Peyer's patch (tissue), 4 donors: ENCODE results near the gene RASGRP3. TPM values are rescaled to one million over a fixed set of nuclear protein-coding genes. Genes with fewer than 3 reads are reported as not detected.

Source experiments
- DNase-seq, 3 donors: peaks; one replicate each; pipeline ENCODE4 v3.0.0-alpha.2; 2017 to 2019
- H3K27ac ChIP-seq, 4 donors: fragments of 200-600 bp; sonication (generic); one replicate each; pipeline ENCODE4 v1.5.1; 2016 to 2019
- H3K27me3 ChIP-seq, 2 donors: fragments of 200-600 bp; sonication (generic); one replicate each; pipeline ENCODE4 v1.5.1; 2019
- H3K36me3 ChIP-seq, 3 donors: fragments of 200-600 bp; sonication (generic); one replicate each; pipeline ENCODE4 v1.5.1; 2016 to 2019
- H3K4me1 ChIP-seq, 4 donors: fragments of 200-600 bp; sonication (generic); one replicate each; pipeline ENCODE4 v1.5.1; 2016 to 2019
- H3K4me3 ChIP-seq, 4 donors: fragments of 200-600 bp; sonication (generic); 1 replicate in 3 of 4; 2 replicates in 1 of 4; pipeline ENCODE4 v1.5.1; 2016 to 2019; ENCODE audit warnings: mild to moderate bottlenecking in 1 of 4
- H3K9me3 ChIP-seq, 4 donors: fragments of 200-600 bp; sonication (generic); one replicate each; pipeline ENCODE4 v1.5.1; 2016 to 2019; ENCODE audit warnings: mild to moderate bottlenecking in 1 of 4
- CTCF ChIP-seq, 6 experiments: fragments of 450-650 bp in 4 of 6; fragments of 200-600 bp in 2 of 6; sonication (generic) in 1 of 6; IDR thresholded peaks; one replicate each; pipeline ENCODE4 v1.5.1; 2017 to 2019; ENCODE audit warnings: antibody characterized with exemption in 6 of 6, mild to moderate bottlenecking in 3 of 6, moderate library complexity in 1 of 6
- POLR2A ChIP-seq, 2 donors: fragments of 450-650 bp; IDR thresholded peaks; one replicate each; pipeline ENCODE4 v1.5.1; 2017; ENCODE audit warnings: antibody characterized with exemption in 2 of 2, mild to moderate bottlenecking in 2 of 2, moderate library complexity in 2 of 2
- total RNA-seq, 4 donors: library from RNA; depleted of rRNA; stranded (reverse); fragments of >200 nt; gene quantifications; one replicate each; pipeline ENCODE4 v1.1.0, GENCODE V29; 2016

The RASGRP3 gene
- total RNA-seq, 4 donors from 2014 or later, result 1.9 to 66.8 (median 12.3) TPM

DNA sequence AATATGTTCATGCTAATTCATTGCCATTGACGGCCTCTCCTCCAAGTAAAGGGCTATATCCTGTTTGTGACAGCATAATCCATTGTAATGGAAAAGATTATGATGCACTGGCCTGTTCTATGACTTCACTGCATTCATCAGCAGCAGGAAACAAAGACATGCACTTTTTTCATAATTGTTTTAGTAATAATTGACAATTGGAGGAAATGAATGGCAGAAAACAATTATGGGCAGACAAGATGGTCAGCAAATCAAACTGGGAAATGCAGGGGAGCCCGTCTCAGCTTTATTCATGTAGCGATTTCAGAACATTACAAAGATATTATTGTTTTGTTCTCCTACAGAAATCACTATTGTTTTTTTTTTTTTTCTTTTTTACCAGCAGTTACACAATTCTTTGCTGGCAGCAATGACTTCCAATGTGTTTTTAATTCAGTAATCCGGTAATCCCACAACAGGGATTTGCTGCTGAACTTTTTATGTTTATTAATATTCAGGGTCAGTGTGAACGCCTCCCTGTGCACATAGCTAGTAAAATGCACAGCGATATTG, 33.8 kb upstream of the RASGRP3 start:
- no peak for DNase-seq
- H3K27ac ChIP-seq, result no peak overlapping the region

DNA sequence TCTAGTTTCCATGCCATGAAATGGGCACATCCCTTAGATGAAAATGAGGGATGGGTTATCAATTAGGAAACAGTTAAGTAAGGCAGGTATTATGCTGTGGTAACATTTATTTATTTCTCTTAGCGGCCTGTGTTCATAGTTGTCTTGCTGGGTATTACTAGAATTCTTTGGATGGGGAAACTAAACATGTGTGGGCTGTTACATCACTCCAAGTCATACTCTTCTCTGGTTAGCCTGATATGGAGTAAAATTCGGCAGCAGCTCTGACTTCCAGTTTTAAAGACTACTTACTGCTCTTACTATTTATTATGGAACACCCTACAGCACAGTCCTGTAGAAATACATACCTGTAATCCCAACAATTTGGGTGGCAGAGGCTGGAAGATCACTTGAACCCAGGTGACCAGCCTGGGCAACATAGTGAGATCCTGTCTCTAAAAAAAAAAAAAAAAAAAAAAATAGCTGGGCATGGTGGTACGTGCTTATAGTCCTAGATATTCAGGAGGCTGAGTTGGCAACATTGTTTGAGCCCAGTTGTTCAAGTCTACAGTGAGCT, 33.1 kb upstream of the RASGRP3 start:
- TF ChIP-seq CTCF (IDR thresholded peaks at IDR 0.05) (no peak), POLR2A (IDR thresholded peaks at IDR 0.05) (no peak)
- H3K27me3 ChIP-seq, result no peaks in the 10 kb centered on the region
- no peaks in the 10 kb centered on the region for H3K36me3 ChIP-seq
- no peak overlapping the region for H3K4me3 ChIP-seq
- no peak for DNase-seq
- H3K27ac ChIP-seq, result no peak overlapping the region
- H3K4me1 ChIP-seq, result no peaks in the 10 kb centered on the region
- H3K9me3 ChIP-seq, result no peaks in the 10 kb centered on the region

More for the DNA sequence above, 33.8 kb upstream of the RASGRP3 start:
- H3K4me1 ChIP-seq, result no peaks in the 10 kb centered on the region
- H3K9me3 ChIP-seq, result no peaks in the 10 kb centered on the region
- H3K4me3 ChIP-seq, result no peak overlapping the region
- no peaks in the 10 kb centered on the region for H3K27me3 ChIP-seq
- no peaks in the 10 kb centered on the region for H3K36me3 ChIP-seq
- no peak for TF ChIP-seq POLR2A (IDR thresholded peaks at IDR 0.05)
- no peak for TF ChIP-seq CTCF (IDR thresholded peaks at IDR 0.05)

DNA sequence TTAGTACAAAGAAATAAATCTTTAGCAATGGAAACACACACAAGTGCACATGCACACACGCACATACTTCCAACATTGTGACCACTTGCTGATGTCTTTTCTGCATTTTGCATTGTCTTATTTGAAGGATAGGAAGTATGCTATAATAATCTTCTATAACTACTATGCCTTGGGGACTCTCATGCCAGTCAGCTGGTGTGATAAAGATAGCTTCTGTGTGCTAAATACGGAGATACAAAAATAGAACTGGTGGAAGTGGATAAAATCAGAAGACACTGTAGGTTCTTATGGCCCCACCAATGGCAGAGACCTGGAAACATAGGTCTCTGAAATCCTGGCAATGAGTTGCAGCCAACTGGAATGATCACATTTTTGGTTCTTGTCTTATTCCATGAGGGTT, 31.5 kb upstream of the RASGRP3 start:
- Histone ChIP-seq H3K36me3 (no peaks in the 10 kb centered on the region), H3K27me3 (no peaks in the 10 kb centered on the region), H3K27ac (no peak overlapping the region), H3K9me3 (no peaks in the 10 kb centered on the region), H3K4me1 (no peaks in the 10 kb centered on the region), H3K4me3 (no peak overlapping the region)
- TF ChIP-seq POLR2A (IDR thresholded peaks at IDR 0.05) (no peak), CTCF (IDR thresholded peaks at IDR 0.05) (no peak)
- DNase-seq, result no peak

- Histone ChIP-seq H3K4me3 (no peak overlapping the region), H3K36me3 (no peaks in the 10 kb centered on the region), H3K4me1 (no peaks in the 10 kb centered on the region), H3K27me3 (no peaks in the 10 kb centered on the region), H3K9me3 (no peaks in the 10 kb centered on the region), H3K27ac (no peak overlapping the region)
- no peak for DNase-seq
- no peak for TF ChIP-seq CTCF (IDR thresholded peaks at IDR 0.05)
- TF ChIP-seq POLR2A (IDR thresholded peaks at IDR 0.05), result no peak
Measured at GRCh38 chr2:33448220-33448899, 28.1 kb upstream of the RASGRP3 start.

GRCh38 chr2:33451214-33451613, 25.2 kb upstream of the RASGRP3 start:
- Histone ChIP-seq H3K9me3 (no peaks in the 10 kb centered on the region), H3K4me3 (no peak overlapping the region), H3K27me3 (no peaks in the 10 kb centered on the region), H3K36me3 (no peaks in the 10 kb centered on the region), H3K4me1 (no peaks in the 10 kb centered on the region), H3K27ac (no peak overlapping the region)
- no peak for DNase-seq
- TF ChIP-seq POLR2A (IDR thresholded peaks at IDR 0.05) (no peak), CTCF (IDR thresholded peaks at IDR 0.05) (no peak)
